Keratinocyte (primary cell): ENCODE data around the gene HID1. TPM values are rescaled to one million over a fixed set of nuclear protein-coding genes. Genes with fewer than 3 reads are reported as not detected.

ENCODE experiments used
- DNase-seq: peaks from one replicate; pipeline ENCODE4 v3.0.0-alpha.2; 2011; ENCODE audit warnings: low read depth, missing footprints, low spot score
- FAIRE-seq: peaks from 2 replicates; lab custom pipeline; 2011; peaks lifted over from hg19 to GRCh38; lab: Jason Lieb, UNC
- H2AFZ ChIP-seq: 2 replicates; pipeline ENCODE4 v1.6.0; 2012; ENCODE audit warnings: low read length, control low read depth, inconsistent platforms; ENCODE audit not compliant: control insufficient read depth
- H3K27ac ChIP-seq: 2 replicates; pipeline ENCODE4 v1.5.1; 2011; ENCODE audit warnings: low read length; ENCODE audit not compliant: control insufficient read depth, insufficient read depth
- H3K27me3 ChIP-seq: 3 replicates; pipeline ENCODE4 v1.6.0; 2011; ENCODE audit warnings: low read length; ENCODE audit not compliant: control insufficient read depth, insufficient read depth; ENCODE audit errors: extremely low read depth
- H3K36me3 ChIP-seq, 2 experiments: 2 replicates in 1 of 2; 3 replicates in 1 of 2; pipeline ENCODE4 v1.5.1; 2011; ENCODE audit warnings: low read length in 2 of 2, mild to moderate bottlenecking in 1 of 2; ENCODE audit not compliant: control insufficient read depth in 2 of 2, insufficient read depth in 2 of 2; ENCODE audit errors: extremely low read depth in 1 of 2
- H3K4me1 ChIP-seq: 3 replicates; pipeline ENCODE4 v1.5.1; 2011; ENCODE audit warnings: low read length; ENCODE audit not compliant: control insufficient read depth, insufficient read depth; ENCODE audit errors: extremely low read depth
- H3K4me2 ChIP-seq: 3 replicates; pipeline ENCODE4 v1.6.0; 2011; ENCODE audit warnings: low read depth, low read length; ENCODE audit not compliant: control insufficient read depth, insufficient read depth; ENCODE audit errors: extremely low read depth
- H3K4me3 ChIP-seq, 3 experiments: fragments of 200-600 bp in 1 of 3; sonication (generic) in 1 of 3; 2 replicates in 2 of 3; 3 replicates in 1 of 3; pipeline ENCODE4 v1.5.1; 2011 to 2016; ENCODE audit warnings: low read length in 3 of 3, mild to moderate bottlenecking in 3 of 3, control low read depth in 2 of 3, inconsistent platforms in 1 of 3, low read depth in 1 of 3, mixed read lengths in 1 of 3, mixed run types in 1 of 3, moderate library complexity in 1 of 3; ENCODE audit not compliant: control insufficient read depth in 2 of 3, insufficient read depth in 2 of 3; ENCODE audit errors: extremely low read depth in 1 of 3
- H3K79me2 ChIP-seq: 2 replicates; pipeline ENCODE4 v1.6.0; 2012; ENCODE audit warnings: low read length; ENCODE audit not compliant: control insufficient read depth, insufficient read depth
- H3K9ac ChIP-seq: 3 replicates; pipeline ENCODE4 v1.6.0; 2011; ENCODE audit warnings: low read length; ENCODE audit not compliant: control insufficient read depth, insufficient read depth; ENCODE audit errors: extremely low read depth
- H3K9me1 ChIP-seq: 3 replicates; pipeline ENCODE4 v1.6.0; 2011; ENCODE audit warnings: low read length; ENCODE audit not compliant: control insufficient read depth, insufficient read depth; ENCODE audit errors: extremely low read depth
- H3K9me3 ChIP-seq: 2 replicates; pipeline ENCODE4 v1.5.1; 2012; ENCODE audit warnings: low read depth, low read length; ENCODE audit not compliant: control insufficient read depth
- H4K20me1 ChIP-seq: 3 replicates; pipeline ENCODE4 v1.6.0; 2011; ENCODE audit warnings: low read length; ENCODE audit not compliant: control insufficient read depth, insufficient read depth; ENCODE audit errors: extremely low read depth
- CTCF ChIP-seq, 3 experiments: IDR thresholded peaks in 1 of 3; conservative IDR thresholded peaks in 1 of 3; optimal IDR thresholded peaks in 1 of 3; 2 replicates in 2 of 3; 3 replicates in 1 of 3; pipeline versions ENCODE3 to v1.5.1; 2011; ENCODE audit warnings: low read length in 3 of 3, mild to moderate bottlenecking in 3 of 3, moderate library complexity in 2 of 3, control low read depth in 1 of 3, inconsistent platforms in 1 of 3; ENCODE audit not compliant: insufficient read depth in 2 of 3; ENCODE audit errors: extremely low read depth in 1 of 3
- EZH2 ChIP-seq: IDR thresholded peaks from one replicate; pipeline ENCODE4 v1.6.1; 2012; ENCODE audit warnings: inconsistent platforms, mild to moderate bottlenecking, low read length, moderate library complexity
- dilution Hi-C: fragments of 300-500 bp; cut with MboI; formaldehyde crosslinking; loops from one replicate; pipeline ENCODE4 v1.7.0; 2020; ENCODE audit warnings: low sequenced_read_pairs; ENCODE audit not compliant: extremely low pct_ligation_motif_present
- polyA plus RNA-seq, 5 experiments: library from polyadenylated mRNA; depleted of rRNA in 3 of 5; stranded (reverse) in 3 of 5; stranded (forward) in 1 of 5; unstranded in 1 of 5; fragments of >200 nt; gene quantifications; 1 replicate in 1 of 5; 2 replicates in 3 of 5; 3 replicates in 1 of 5; pipeline versions ENCODE4 v1.2.1 to v1.2.3, GENCODE V29; 2011 to 2012; ENCODE audit warnings: missing spikeins in 2 of 5, low read depth in 1 of 5, low replicate concordance in 1 of 5

The HID1 gene
- polyA plus RNA-seq, 1 donor (not counting 4 experiments of a cell fraction or from before 2014, with no cell fraction given): 0.33 TPM

- Histone ChIP-seq H4K20me1 (no peaks in the 10 kb centered on the region), H3K27ac (no peak overlapping the region), H3K4me1 (peaks cover 37% of the 10 kb centered on the region), H2AFZ (no peak overlapping the region), H3K4me2 (no peak overlapping the region), H3K9ac (no peak overlapping the region), H3K27me3 (no peaks in the 10 kb centered on the region), H3K36me3 (peaks cover 0 to 2% of the 10 kb centered on the region in 2 experiments), H3K4me3 (no peak overlapping the region), H3K79me2 (peaks cover 2% of the 10 kb centered on the region), H3K9me3 (no peaks in the 10 kb centered on the region), H3K9me1 (peaks cover 2% of the 10 kb centered on the region)
- DNase-seq (no peak), FAIRE-seq (no peak)
- dilution Hi-C loops: no loop called here
- TF ChIP-seq CTCF (optimal IDR thresholded peaks at IDR 0.05 in 1 of 3, IDR thresholded peaks at IDR 0.05 in 1 of 3, conservative IDR thresholded peaks at IDR 0.05 in 1 of 3; ENCODE audit: extremely low read depth in 1 of 3, insufficient read depth in 2 of 3, low read length in 3 of 3) (no peak), EZH2 (no peak)
Measured at GRCh38 chr17:74992223-74992622, 19.7 kb upstream of the HID1 start.

GRCh38 chr17:74990581-74991105, 18.1 kb upstream of the HID1 start:
- Histone ChIP-seq H3K9me3 (no peaks in the 10 kb centered on the region), H3K4me1 (peaks cover 43% of the 10 kb centered on the region), H3K4me2 (no peak overlapping the region), H3K9me1 (peaks cover 2% of the 10 kb centered on the region), H3K36me3 (peaks cover 0 to 1% of the 10 kb centered on the region in 2 experiments), H3K27ac (no peak overlapping the region), H3K79me2 (peaks cover 2% of the 10 kb centered on the region), H3K9ac (no peak overlapping the region), H3K4me3 (no peak overlapping the region), H4K20me1 (no peaks in the 10 kb centered on the region), H3K27me3 (no peaks in the 10 kb centered on the region), H2AFZ (no peak overlapping the region)
- dilution Hi-C loops: no loop called here
- DNase-seq (no peak), FAIRE-seq (no peak)
- no peak for TF ChIP-seq CTCF (optimal IDR thresholded peaks at IDR 0.05 in 1 of 3, IDR thresholded peaks at IDR 0.05 in 1 of 3, conservative IDR thresholded peaks at IDR 0.05 in 1 of 3; ENCODE audit: extremely low read depth in 1 of 3, insufficient read depth in 2 of 3, low read length in 3 of 3)
- no peak for TF ChIP-seq EZH2
